ENCODE results near the gene F7. TPM values are rescaled to one million over a fixed set of nuclear protein-coding genes. Genes with fewer than 3 reads are reported as not detected.

Gene F7
- total RNA-seq, 4 donors from 2014 or later: 0.12 to 0.54 TPM; not detected in 2

DNA sequence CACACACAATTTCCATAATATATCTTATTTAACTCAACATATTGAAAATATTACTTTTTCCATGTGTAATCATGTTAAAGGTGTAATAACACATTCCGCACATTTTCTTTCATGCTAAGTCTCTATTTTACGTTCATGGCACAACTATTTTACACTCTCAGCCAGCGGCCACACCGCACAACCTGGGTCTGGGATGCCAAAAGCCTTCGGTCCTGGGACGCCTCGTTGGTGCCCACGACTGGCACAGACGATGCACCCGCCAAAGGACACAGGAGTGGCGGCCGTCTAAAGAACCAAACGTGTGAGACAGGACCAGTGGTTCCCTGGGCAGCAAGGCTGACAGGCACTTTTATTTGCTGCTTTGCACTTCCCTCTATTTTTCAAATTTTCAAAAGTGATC, 42.8 kb downstream of the F7 start:
- Histone ChIP-seq H3K4me1 (peaks cover 0 to 16% (median 7%) of the 10 kb centered on the region in 3 donors), H3K27me3 (no peaks in the 10 kb centered on the region), H3K4me3 (no peak overlapping the region), H3K36me3 (peaks cover 0 to 12% of the 10 kb centered on the region in 2 donors), H3K9me3 (no peaks in the 10 kb centered on the region), H3K27ac (no peak overlapping the region)
- ATAC-seq: no peak
- TF ChIP-seq EP300 (IDR thresholded peaks at IDR 0.05): no peak
- no peak for TF ChIP-seq POLR2AphosphoS5 (IDR thresholded peaks at IDR 0.05)
- TF ChIP-seq POLR2A (IDR thresholded peaks at IDR 0.05): no peak
- TF ChIP-seq, protein P1, sequence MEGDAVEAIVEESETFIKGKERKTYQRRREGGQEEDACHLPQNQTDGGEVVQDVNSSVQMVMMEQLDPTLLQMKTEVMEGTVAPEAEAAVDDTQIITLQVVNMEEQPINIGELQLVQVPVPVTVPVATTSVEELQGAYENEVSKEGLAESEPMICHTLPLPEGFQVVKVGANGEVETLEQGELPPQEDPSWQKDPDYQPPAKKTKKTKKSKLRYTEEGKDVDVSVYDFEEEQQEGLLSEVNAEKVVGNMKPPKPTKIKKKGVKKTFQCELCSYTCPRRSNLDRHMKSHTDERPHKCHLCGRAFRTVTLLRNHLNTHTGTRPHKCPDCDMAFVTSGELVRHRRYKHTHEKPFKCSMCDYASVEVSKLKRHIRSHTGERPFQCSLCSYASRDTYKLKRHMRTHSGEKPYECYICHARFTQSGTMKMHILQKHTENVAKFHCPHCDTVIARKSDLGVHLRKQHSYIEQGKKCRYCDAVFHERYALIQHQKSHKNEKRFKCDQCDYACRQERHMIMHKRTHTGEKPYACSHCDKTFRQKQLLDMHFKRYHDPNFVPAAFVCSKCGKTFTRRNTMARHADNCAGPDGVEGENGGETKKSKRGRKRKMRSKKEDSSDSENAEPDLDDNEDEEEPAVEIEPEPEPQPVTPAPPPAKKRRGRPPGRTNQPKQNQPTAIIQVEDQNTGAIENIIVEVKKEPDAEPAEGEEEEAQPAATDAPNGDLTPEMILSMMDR (IDR thresholded peaks at IDR 0.05): no peak
- WGBS, 2 donors (ENCODE audit: low coverage in 1 of 2): 92 to 94% methylated on average over 10 to 13 of the region's 13 CpGs

DNA sequence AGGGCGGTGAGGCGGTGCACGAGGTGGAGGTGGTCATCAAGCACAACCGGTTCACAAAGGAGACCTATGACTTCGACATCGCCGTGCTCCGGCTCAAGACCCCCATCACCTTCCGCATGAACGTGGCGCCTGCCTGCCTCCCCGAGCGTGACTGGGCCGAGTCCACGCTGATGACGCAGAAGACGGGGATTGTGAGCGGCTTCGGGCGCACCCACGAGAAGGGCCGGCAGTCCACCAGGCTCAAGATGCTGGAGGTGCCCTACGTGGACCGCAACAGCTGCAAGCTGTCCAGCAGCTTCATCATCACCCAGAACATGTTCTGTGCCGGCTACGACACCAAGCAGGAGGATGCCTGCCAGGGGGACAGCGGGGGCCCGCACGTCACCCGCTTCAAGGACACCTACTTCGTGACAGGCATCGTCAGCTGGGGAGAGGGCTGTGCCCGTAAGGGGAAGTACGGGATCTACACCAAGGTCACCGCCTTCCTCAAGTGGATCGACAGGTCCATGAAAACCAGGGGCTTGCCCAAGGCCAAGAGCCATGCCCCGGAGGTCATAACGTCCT, 43.4 kb downstream of the F7 start:
- no peak overlapping the region for H3K4me3 ChIP-seq
- no peaks in the 10 kb centered on the region for H3K9me3 ChIP-seq
- ATAC-seq: no peak
- H3K36me3 ChIP-seq: peaks cover 0 to 6% of the 10 kb centered on the region in 2 donors
- peaks cover 0 to 17% (median 7%) of the 10 kb centered on the region in 3 donors for H3K4me1 ChIP-seq
- no peak for TF ChIP-seq POLR2A (IDR thresholded peaks at IDR 0.05)
- TF ChIP-seq, protein P1 (IDR thresholded peaks at IDR 0.05): no peak
- TF ChIP-seq EP300 (IDR thresholded peaks at IDR 0.05): no peak
- TF ChIP-seq POLR2AphosphoS5 (IDR thresholded peaks at IDR 0.05): no peak
- no peak overlapping the region for H3K27ac ChIP-seq
- no peaks in the 10 kb centered on the region for H3K27me3 ChIP-seq
- 90 to 94% methylated on average over 7 to 8 of the region's 38 CpGs for WGBS, 2 donors (ENCODE audit: low coverage in 1 of 2)

DNA sequence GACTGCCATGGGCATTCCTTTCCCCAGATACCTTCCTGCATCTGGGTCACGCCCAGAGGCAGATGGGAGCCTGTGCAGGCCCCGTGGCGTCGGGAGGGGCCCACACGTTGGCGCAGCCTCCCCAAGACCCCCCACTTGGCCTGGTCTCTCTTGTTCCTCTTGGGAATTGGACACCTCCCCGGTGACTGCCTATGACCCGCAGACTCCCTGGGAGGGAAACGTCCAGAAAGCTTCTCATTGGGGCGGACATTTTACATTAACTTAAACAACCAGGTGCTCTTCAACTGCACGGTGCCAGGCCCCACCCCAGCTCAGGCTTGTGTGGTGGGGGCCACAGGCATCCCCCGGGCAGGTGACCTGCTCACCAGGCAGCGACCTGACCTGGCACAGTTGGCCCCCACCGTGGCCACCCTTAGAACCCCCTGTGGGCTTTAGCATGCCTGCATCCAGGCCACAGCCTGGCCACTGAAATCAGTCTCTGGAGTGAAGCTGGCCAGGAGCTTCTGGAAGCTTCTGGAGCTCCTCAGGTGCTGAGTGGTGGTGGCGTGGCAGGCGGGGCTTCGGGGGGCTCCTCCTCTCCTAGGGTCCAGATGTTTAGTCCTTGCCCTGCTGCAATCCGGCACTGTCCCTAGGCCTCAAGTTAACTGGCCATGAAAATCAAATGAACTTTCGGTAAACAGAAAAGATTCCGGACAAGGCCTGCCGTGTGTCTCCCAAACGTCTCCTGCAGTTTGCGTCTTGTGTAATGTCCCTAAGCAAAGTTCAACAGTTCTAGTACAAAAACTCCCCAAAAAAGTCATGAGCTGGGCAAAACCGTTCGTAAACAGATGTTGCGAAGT, 44.3 kb downstream of the F7 start:
- Histone ChIP-seq H3K27me3 (no peaks in the 10 kb centered on the region), H3K27ac (no peak overlapping the region), H3K36me3 (no peaks in the 10 kb centered on the region), H3K9me3 (no peaks in the 10 kb centered on the region), H3K4me3 (no peak overlapping the region), H3K4me1 (peaks cover 0 to 23% (median 7%) of the 10 kb centered on the region in 3 donors)
- WGBS, 2 donors (ENCODE audit: low coverage in 1 of 2): 85 to 98% methylated on average over 6 to 9 of the region's 26 CpGs
- no peak for TF ChIP-seq POLR2AphosphoS5 (IDR thresholded peaks at IDR 0.05)
- no peak for TF ChIP-seq EP300 (IDR thresholded peaks at IDR 0.05)
- ATAC-seq: no peak

DNA sequence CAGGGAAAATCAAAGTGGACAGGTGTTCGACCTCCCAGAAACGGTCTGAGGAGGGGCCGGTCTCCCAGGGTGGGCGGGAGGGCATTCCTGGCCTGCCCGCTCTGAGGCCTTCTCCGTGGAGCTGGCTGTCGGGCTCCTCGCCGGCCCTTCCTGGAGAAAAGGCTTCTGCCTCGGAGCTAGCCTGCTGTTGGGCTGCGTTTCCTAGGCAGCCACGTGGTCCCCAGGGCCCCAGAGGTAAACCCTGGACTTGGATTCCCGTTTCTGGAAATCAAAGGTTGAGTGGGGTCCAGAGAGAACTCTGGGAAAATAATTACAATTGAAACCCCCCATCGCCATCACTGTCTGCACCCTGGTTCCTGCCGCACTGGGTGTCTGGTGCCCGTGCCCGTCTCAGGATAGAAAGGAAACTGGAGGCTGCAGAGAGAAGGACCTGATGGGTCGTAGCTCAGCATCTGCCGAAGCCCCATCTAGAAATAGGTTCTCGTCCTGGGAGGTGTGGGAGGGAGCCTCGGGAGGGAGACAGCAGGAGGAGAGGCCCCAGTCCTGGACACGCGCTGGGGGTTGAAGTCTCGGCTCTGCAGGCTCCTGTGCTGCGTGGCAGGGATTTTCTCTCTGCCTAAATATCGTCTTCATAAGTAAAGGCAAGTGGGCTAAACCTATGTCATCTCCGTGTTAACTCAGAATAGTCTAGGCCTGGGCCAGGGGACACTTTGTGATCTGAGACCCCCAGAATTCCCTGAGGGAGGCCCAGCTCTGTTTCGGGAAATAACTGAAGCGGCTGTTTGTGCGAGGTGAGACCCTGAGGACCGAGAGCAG, 45.2 kb downstream of the F7 start:
- Histone ChIP-seq H3K36me3 (no peaks in the 10 kb centered on the region), H3K9me3 (no peaks in the 10 kb centered on the region), H3K4me3 (no peak overlapping the region), H3K4me1 (peaks cover 0 to 25% (median 7%) of the 10 kb centered on the region in 3 donors), H3K27ac (no peak overlapping the region), H3K27me3 (no peaks in the 10 kb centered on the region)
- TF ChIP-seq EP300 (IDR thresholded peaks at IDR 0.05) (no peak), POLR2AphosphoS5 (IDR thresholded peaks at IDR 0.05) (no peak), POLR2A (IDR thresholded peaks at IDR 0.05) (no peak)
- TF ChIP-seq, protein P1 (IDR thresholded peaks at IDR 0.05): no peak
- no peak for ATAC-seq
- 83 to 86% methylated on average over 1 to 12 of the region's 31 CpGs for WGBS, 2 donors (ENCODE audit: low coverage in 1 of 2)
